Psoas muscle (tissue), 8 donors: ENCODE data around the gene YWHAH. TPM values are rescaled to one million over a fixed set of nuclear protein-coding genes. Genes with fewer than 3 reads are reported as not detected.

Experiments
- ATAC-seq, 4 donors: fragments of 200-7000 bp; cut with Tn5 transposase; one replicate each; pipeline ENCODE4 v1.9.1; 2020; ENCODE audit warnings: moderate library complexity in 3 of 4, mild to moderate bottlenecking in 2 of 4
- DNase-seq, 2 donors: peaks; one replicate each; pipeline ENCODE4 v3.0.0-alpha.2; 2020
- H3K27ac ChIP-seq: fragments of 200-600 bp; one replicate; pipeline ENCODE4 v1.8.0; 2022
- H3K27me3 ChIP-seq, 3 donors: fragments of 200-600 bp in 1 of 3; one replicate each; pipeline versions ENCODE4 v1.6.1 to v1.8.0; 2013 to 2022; ENCODE audit warnings: low read length in 2 of 3, mild to moderate bottlenecking in 2 of 3, moderate library complexity in 1 of 3; ENCODE audit not compliant: insufficient read depth in 3 of 3
- H3K36me3 ChIP-seq, 2 donors: fragments of 200-600 bp in 1 of 2; one replicate each; pipeline versions ENCODE4 v1.6.1 to v1.8.0; 2013 to 2022; ENCODE audit warnings: low read depth in 1 of 2, mild to moderate bottlenecking in 1 of 2, moderate library complexity in 1 of 2; ENCODE audit not compliant: insufficient read depth in 1 of 2
- H3K4me1 ChIP-seq: fragments of 200-600 bp; one replicate; pipeline ENCODE4 v1.8.0; 2022
- H3K4me3 ChIP-seq: fragments of 200-600 bp; one replicate; pipeline ENCODE4 v1.8.0; 2022; ENCODE audit warnings: mild to moderate bottlenecking
- H3K9me3 ChIP-seq: fragments of 200-600 bp; one replicate; pipeline ENCODE4 v1.8.0; 2022
- WGBS, 3 donors: extraction: QIAGEN DNeasy Blood & Tissue Kit; methylation state at CpG; one replicate each; pipeline versions ENCODE4 v1.1.6 to v1.1.7; 2013; 5-methylcytosine and 5-hydroxymethylcytosine counted together
- intact Hi-C, 2 donors: fragments of 100-400 bp; cut with DNase I; formaldehyde crosslinking; loops; one replicate each; pipeline versions ENCODE4 v1.11.0 to v1.14.2; 2022
- polyA plus RNA-seq, 3 donors: library from polyadenylated mRNA; stranded (reverse); fragments of 200-250 nt; gene quantifications; one replicate each; pipeline ENCODE4 v1.2.3, GENCODE V29; 2013
- total RNA-seq, 4 donors: library from RNA; stranded (reverse); fragmentation: NEBNext Ultra II Directional in 2 of 4; extraction: Animal tissue kit (Norgen Biotek cat#: 25700) in 2 of 4; gene quantifications; one replicate each; pipeline versions ENCODE4 v1.2.1 to v1.2.4, GENCODE V29; 2021 to 2023
- TF ChIP-seq, protein P1 (sequence below): fragments of 200-600 bp; IDR thresholded peaks from one replicate; pipeline ENCODE4 v1.8.0; 2022; ENCODE audit warnings: antibody characterized with exemption
- donor health status: healthy with polysubstance abuse.
- donor health status: DM: no; HTN: no; CAD: no; lungs with moderate emphysema.
- donor health status: Bipolar disorder and iron deficiency.
- donor health status: healthy.
- donor health status: DM: yes; HTN: yes; CAD: no.
- donor health status: DM: no; HTN: no; CAD: no.
- donor health status: DM: no; HTN: no; CAD: no.
- donor health status: DM: yes; HTN: yes; CAD: no.

YWHAH gene
- total and polyA plus RNA-seq, 7 donors, result 47.8 to 133 (median 53.4) TPM

DNA sequence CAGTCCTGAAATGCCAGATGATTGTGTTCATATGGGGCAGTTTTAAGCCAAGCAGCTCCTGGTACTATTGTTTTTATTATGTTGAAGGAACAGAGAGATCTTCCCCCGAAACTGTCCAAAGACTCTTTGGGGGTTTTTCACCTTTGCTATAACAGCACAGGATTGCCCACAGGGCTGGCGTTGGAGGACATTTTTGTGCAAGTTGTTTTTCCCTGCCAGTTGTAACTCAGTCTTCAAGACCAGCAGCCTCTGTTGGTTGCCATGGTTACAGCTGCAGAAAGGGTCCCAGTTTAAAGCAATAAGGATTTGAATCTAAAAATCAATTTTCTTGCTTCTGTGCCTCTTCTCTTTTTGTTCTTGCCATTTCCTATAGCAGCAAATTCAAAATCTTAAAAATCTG is 45.4 kb upstream of the YWHAH start:
- H3K36me3 ChIP-seq, result peaks cover 8 to 50% of the 10 kb centered on the region in 2 donors
- WGBS, 3 donors, result 89 to 97% (median 94%) methylated on average over 2 of the region's 2 CpGs

DNA sequence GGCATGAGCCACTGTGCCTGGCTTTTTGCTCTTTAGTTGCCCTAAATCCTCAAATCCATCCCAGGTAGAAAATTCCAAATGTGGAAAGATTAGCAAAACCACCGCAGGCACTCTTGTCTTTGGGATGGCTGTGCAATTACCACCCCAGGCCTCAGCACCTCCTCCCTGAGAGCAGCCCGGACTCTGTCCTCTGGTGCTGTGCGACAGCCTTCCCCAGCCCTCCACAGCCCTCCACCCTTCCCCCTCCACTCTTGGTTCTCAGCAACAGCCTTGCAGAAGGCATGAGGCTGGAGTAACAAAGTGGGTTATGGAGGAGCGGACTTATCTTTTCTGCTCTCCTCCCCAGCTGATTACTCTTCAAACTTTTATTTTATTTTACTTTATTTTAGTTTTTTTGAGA is 44.7 kb upstream of the YWHAH start:
- DNase-seq (no peak), ATAC-seq (no peak)
- Histone ChIP-seq H3K4me3 (no peak overlapping the region), H3K27me3 (no peaks in the 10 kb centered on the region), H3K27ac (no peak overlapping the region), H3K9me3 (no peaks in the 10 kb centered on the region), H3K4me1 (no peaks in the 10 kb centered on the region), H3K36me3 (peaks cover 9 to 48% of the 10 kb centered on the region in 2 donors)
- intact Hi-C loops, result no loop called here
- 93 to 95% (median 94%) methylated on average over 4 of the region's 4 CpGs for WGBS, 3 donors
- TF ChIP-seq, protein P1, sequence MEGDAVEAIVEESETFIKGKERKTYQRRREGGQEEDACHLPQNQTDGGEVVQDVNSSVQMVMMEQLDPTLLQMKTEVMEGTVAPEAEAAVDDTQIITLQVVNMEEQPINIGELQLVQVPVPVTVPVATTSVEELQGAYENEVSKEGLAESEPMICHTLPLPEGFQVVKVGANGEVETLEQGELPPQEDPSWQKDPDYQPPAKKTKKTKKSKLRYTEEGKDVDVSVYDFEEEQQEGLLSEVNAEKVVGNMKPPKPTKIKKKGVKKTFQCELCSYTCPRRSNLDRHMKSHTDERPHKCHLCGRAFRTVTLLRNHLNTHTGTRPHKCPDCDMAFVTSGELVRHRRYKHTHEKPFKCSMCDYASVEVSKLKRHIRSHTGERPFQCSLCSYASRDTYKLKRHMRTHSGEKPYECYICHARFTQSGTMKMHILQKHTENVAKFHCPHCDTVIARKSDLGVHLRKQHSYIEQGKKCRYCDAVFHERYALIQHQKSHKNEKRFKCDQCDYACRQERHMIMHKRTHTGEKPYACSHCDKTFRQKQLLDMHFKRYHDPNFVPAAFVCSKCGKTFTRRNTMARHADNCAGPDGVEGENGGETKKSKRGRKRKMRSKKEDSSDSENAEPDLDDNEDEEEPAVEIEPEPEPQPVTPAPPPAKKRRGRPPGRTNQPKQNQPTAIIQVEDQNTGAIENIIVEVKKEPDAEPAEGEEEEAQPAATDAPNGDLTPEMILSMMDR, result no peak

More for the DNA sequence above, 45.4 kb upstream of the YWHAH start:
- no peak overlapping the region for H3K4me3 ChIP-seq
- H3K4me1 ChIP-seq, result no peaks in the 10 kb centered on the region
- ATAC-seq, result no peak
- TF ChIP-seq, protein P1, result no peak
- no peaks in the 10 kb centered on the region for H3K27me3 ChIP-seq
- DNase-seq, result no peak
- intact Hi-C loops, result no loop called here
- no peaks in the 10 kb centered on the region for H3K9me3 ChIP-seq
- H3K27ac ChIP-seq, result no peak overlapping the region

DNA sequence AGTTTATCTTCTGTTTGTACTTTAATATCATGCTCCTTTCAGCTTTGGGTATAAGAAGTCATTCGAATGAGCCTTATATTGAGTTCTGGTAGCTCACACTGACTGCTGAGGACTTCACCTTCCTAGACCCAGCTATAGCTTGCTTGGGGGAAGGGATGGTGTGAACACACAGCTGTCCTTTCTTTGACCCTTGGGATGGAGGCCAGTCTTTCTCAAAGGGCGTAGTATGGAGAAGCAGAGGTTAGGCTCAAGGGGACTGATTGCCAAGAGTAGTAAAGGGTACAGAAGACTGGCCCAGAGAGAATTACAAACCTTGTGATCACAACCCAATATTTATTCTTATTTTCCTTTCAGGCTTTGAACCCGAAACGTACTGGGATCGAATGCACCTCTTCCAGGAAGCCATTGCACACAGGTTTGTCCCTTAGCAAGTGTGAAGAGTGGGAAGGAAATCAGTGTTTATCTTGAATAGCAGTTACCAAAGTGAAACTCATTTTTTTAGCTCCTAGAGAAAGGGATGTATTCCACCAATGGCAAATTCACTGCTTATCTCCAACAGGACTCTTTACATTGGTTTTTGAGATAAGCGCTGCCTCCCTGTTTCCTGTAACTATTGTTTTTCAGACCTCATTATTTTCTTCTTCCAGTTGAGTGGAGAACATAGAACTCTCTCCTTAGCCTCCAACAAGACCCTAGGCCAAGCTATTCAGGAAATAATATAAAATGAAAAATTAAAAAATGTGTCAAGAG is 42.8 kb upstream of the YWHAH start:
- no peaks in the 10 kb centered on the region for H3K9me3 ChIP-seq
- peaks cover 9 to 47% of the 10 kb centered on the region in 2 donors for H3K36me3 ChIP-seq
- H3K4me3 ChIP-seq, result no peak overlapping the region
- TF ChIP-seq, protein P1, result no peak
- H3K27me3 ChIP-seq, result no peaks in the 10 kb centered on the region
- 87 to 89% (median 88%) methylated on average over 6 of the region's 6 CpGs for WGBS, 3 donors
- ATAC-seq (no peak), DNase-seq (no peak)
- no peak overlapping the region for H3K27ac ChIP-seq
- H3K4me1 ChIP-seq, result no peaks in the 10 kb centered on the region
- intact Hi-C loops, result no loop called here

DNA sequence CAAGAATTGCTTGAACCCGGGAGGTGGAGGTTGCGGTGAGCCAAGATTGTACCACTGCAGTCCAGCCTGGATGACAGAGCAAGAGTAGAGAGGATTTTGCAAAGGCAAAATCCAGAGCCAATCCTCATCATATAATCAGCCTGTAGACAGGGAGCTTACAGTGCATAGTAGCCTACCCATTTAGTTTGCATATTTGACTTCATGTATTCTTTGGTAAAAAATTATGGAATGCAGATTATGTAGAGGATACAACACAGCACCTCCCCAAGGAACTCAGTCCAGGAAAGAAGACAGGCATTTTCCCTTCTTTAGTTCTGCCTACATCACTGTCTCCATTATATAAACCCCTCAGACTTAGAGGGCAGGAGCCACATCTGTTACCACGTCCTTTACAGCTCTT is 39.7 kb upstream of the YWHAH start:
- Histone ChIP-seq H3K4me3 (no peak overlapping the region), H3K9me3 (no peaks in the 10 kb centered on the region), H3K27me3 (no peaks in the 10 kb centered on the region), H3K36me3 (peaks cover 4 to 26% of the 10 kb centered on the region in 2 donors), H3K27ac (no peak overlapping the region), H3K4me1 (no peaks in the 10 kb centered on the region)
- 92 to 98% (median 92%) methylated on average over 3 of the region's 3 CpGs for WGBS, 3 donors
- no peak for DNase-seq
- TF ChIP-seq, protein P1, result no peak
- ATAC-seq, result no peak
- intact Hi-C loops, result no loop called here

DNA sequence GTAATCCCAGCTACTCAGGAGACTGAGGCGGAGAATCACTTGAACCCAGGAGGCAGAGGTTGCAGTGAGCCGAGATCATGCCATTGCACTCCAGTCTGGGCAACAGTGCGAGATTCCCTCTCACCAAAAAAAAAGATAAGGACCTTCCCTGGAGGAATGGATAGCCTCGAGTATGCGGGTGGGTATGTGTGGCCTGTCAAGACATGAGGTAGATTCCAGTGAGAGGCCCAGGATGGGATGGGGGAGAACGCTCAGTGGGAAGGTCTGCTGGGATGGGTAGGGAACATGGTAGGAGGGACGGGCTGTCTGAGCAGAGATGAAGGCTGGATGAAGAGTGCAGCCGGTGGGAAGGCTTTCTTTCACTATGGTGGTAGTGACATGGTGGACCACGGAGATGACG is 39.0 kb upstream of the YWHAH start:
- ATAC-seq, result no peak
- H3K27me3 ChIP-seq, result no peaks in the 10 kb centered on the region
- WGBS, 3 donors, result 94 to 95% (median 95%) methylated on average over 10 of the region's 10 CpGs
- TF ChIP-seq, protein P1, result no peak
- no peak overlapping the region for H3K4me3 ChIP-seq
- no peak overlapping the region for H3K27ac ChIP-seq
- no peaks in the 10 kb centered on the region for H3K9me3 ChIP-seq
- DNase-seq, result no peak
- intact Hi-C loops, result no loop called here
- no peaks in the 10 kb centered on the region for H3K4me1 ChIP-seq
- H3K36me3 ChIP-seq, result peaks cover 4 to 26% of the 10 kb centered on the region in 2 donors
